Subcutaneous preadipocyte (primary cell): ENCODE results near the gene TRIM4. TPM values are rescaled to one million over a fixed set of nuclear protein-coding genes. Genes with fewer than 3 reads are reported as not detected.

ENCODE experiments used
- small RNA-seq: library from RNA; depleted of rRNA; stranded (forward); fragments of <200 nt; gene quantifications from one replicate; pipeline ENCODE3, GENCODE V24; 2012
- total RNA-seq: library from RNA; depleted of rRNA; stranded (reverse); fragments of >200 nt; gene quantifications from 2 replicates; pipeline ENCODE4 v1.2.3, GENCODE V29; 2012

Gene TRIM4
- total RNA-seq = 20.9 and 22.3 TPM in 2 replicates

GRCh38 chr7:99918959-99919813 lies at the start of gene TRIM4:
TSS of gene TRIM4 (minus strand) at chr7:99919530. CDS start at chr7:99919401, 129 bp downstream.

GRCh38 chr7:99928994-99929729 lies 9.8 kb upstream of the TRIM4 start, which contains the start of gene GJC3:
TSS of gene GJC3 (minus strand) at chr7:99929620. CDS start at chr7:99929620, 0 bp downstream.

GRCh38 chr7:99876933-99877332 lies 42.4 kb downstream of the TRIM4 start, which contains the start of gene OR2AE1:
TSS of gene OR2AE1 (minus strand) at chr7:99877033. CDS start at chr7:99877033, 0 bp downstream.

Small RNA genes lying within 50 kb of the gene (small RNA-seq; reads per million reads assigned to genes)
- not detected for gene AC011904.1
- gene CYP3A52P = not detected
- not detected for gene RF00019
- gene RF00561 = not detected

Other genes with a start within 250 kb of the TRIM4 start
- gene CYP3A5, start 239.5 kb downstream of the TRIM4 start, total RNA-seq = 2.0 and 4.0 TPM in 2 replicates
- not detected in 2 replicates for gene CYP3A7, start 184.3 kb downstream of the TRIM4 start, total RNA-seq
- gene CYP3A4, start 135.3 kb downstream of the TRIM4 start, total RNA-seq = not detected in 2 replicates
- not detected in 2 replicates for gene CYP3A43, start 91.5 kb downstream of the TRIM4 start, total RNA-seq
- under 0.01 TPM in 1 of 2 replicates, not detected in the other for gene OR2AE1, start 42.5 kb downstream of the TRIM4 start, total RNA-seq
- 0.20 TPM in 1 of 2 replicates, not detected in the other for gene GJC3, start 10.1 kb upstream of the TRIM4 start, total RNA-seq
- not detected in 2 replicates for gene AZGP1, start 56.5 kb upstream of the TRIM4 start, total RNA-seq
- gene ZKSCAN1, start 96.1 kb upstream of the TRIM4 start, total RNA-seq = 33.1 and 36.0 TPM in 2 replicates
- gene ZSCAN21, start 130.2 kb upstream of the TRIM4 start, total RNA-seq = 7.7 and 8.0 TPM in 2 replicates
- 17.3 and 21.3 TPM in 2 replicates for gene ZNF3, start 162.2 kb upstream of the TRIM4 start, total RNA-seq
- 53.6 and 65.9 TPM in 2 replicates for gene COPS6, start 169.4 kb upstream of the TRIM4 start, total RNA-seq
- 95.2 and 194 TPM in 2 replicates for gene MCM7, start 181.9 kb upstream of the TRIM4 start, total RNA-seq
- gene AP4M1, start 182.1 kb upstream of the TRIM4 start, total RNA-seq = 14.1 and 15.8 TPM in 2 replicates
- 34.2 and 44.2 TPM in 2 replicates for gene TAF6, start 199.8 kb upstream of the TRIM4 start, total RNA-seq
- gene CNPY4, start 200.1 kb upstream of the TRIM4 start, total RNA-seq = 10.8 and 17.3 TPM in 2 replicates
- 0.73 and 1.6 TPM in 2 replicates for gene MBLAC1, start 207.4 kb upstream of the TRIM4 start, total RNA-seq
- gene LAMTOR4, start 229.4 kb upstream of the TRIM4 start, total RNA-seq = 59.4 and 82.3 TPM in 2 replicates
- 7.3 and 10.0 TPM in 2 replicates for gene TRAPPC14, start 239.2 kb upstream of the TRIM4 start, total RNA-seq
- gene GAL3ST4, start 249.1 kb upstream of the TRIM4 start, total RNA-seq = 1.8 and 3.7 TPM in 2 replicates